HepG2 (cell line): ENCODE measurements around the gene TNS1. TPM values are rescaled to one million over a fixed set of nuclear protein-coding genes. Genes with fewer than 3 reads are reported as not detected.

ENCODE experiments used
- CAMTA2 ChIP-seq: sonication (generic); formaldehyde crosslinking; IDR thresholded peaks from 2 replicates; pipeline ENCODE4 v1.4.0; 2020; ENCODE audit warnings: mild to moderate bottlenecking, missing genetic modification reagents, borderline replicate concordance
- CCDC6 ChIP-seq: sonication (generic); formaldehyde crosslinking; IDR thresholded peaks from 2 replicates; pipeline ENCODE4 v1.8.1; 2022; ENCODE audit warnings: mild to moderate bottlenecking, missing genetic modification reagents, moderate library complexity
- EHMT2 ChIP-seq: fragments of 200-600 bp; sonication (generic); IDR thresholded peaks from 2 replicates; pipeline ENCODE4 v1.7.0; 2017; ENCODE audit warnings: antibody characterized with exemption, low read depth, low read length, borderline replicate concordance
- FOSL2 ChIP-seq: sonication (generic); formaldehyde crosslinking; IDR thresholded peaks from 2 replicates; pipeline ENCODE4 v1.4.0; 2020; ENCODE audit warnings: missing genetic modification reagents
- GATAD2A ChIP-seq: IDR thresholded peaks from 2 replicates; pipeline ENCODE4 v1.6.1; 2016
- HMG20B ChIP-seq: conservative IDR thresholded peaks from 2 replicates; pipeline ENCODE4 v1.6.1; 2016; ENCODE audit warnings: missing genetic modification reagents, missing compliant biosample characterization
- ISX ChIP-seq: sonication (generic); formaldehyde crosslinking; conservative IDR thresholded peaks from 2 replicates; pipeline ENCODE4 v1.5.0; 2020; ENCODE audit warnings: missing genetic modification reagents
- MAFF ChIP-seq: IDR thresholded peaks from 2 replicates; pipeline ENCODE4 v1.6.1; 2011; ENCODE audit warnings: low read depth, low read length, improper control_type of control experiment
- MED13 ChIP-seq: sonication (generic); formaldehyde crosslinking; IDR thresholded peaks from 2 replicates; pipeline ENCODE4 v1.5.0; 2020; ENCODE audit warnings: missing genetic modification reagents
- NONO ChIP-seq, 2 experiments: fragments of 450-650 bp in 1 of 2; sonication (generic) in 1 of 2; formaldehyde crosslinking in 1 of 2; IDR thresholded peaks in 1 of 2; conservative IDR thresholded peaks in 1 of 2; 2 replicates each; pipeline versions ENCODE4 v1.6.1 to v1.8.0; 2017 to 2022; ENCODE audit warnings: mild to moderate bottlenecking in 1 of 2, missing genetic modification reagents in 1 of 2, moderate library complexity in 1 of 2
- PAX8 ChIP-seq: sonication (generic); formaldehyde crosslinking; IDR thresholded peaks from 2 replicates; pipeline ENCODE4 v1.8.0; 2022; ENCODE audit warnings: mild to moderate bottlenecking, missing genetic modification reagents, borderline replicate concordance
- PHF5A ChIP-seq: IDR thresholded peaks from one replicate; pipeline ENCODE4 v1.6.1; 2018; ENCODE audit warnings: low read depth, missing genetic modification reagents; ENCODE audit not compliant: unreplicated experiment
- RORA ChIP-seq: sonication (generic); formaldehyde crosslinking; IDR thresholded peaks from 2 replicates; pipeline ENCODE4 v1.5.0; 2020; ENCODE audit warnings: mild to moderate bottlenecking, missing genetic modification reagents, moderate library complexity
- YEATS4 ChIP-seq: sonication (generic); formaldehyde crosslinking; IDR thresholded peaks from 2 replicates; pipeline ENCODE4 v1.4.0; 2020; ENCODE audit warnings: missing genetic modification reagents, borderline replicate concordance
- ZBTB20 ChIP-seq: sonication (generic); formaldehyde crosslinking; IDR thresholded peaks from 2 replicates; pipeline ENCODE4 v1.8.1; 2023; ENCODE audit warnings: missing genetic modification reagents, low read depth, mild to moderate bottlenecking, borderline replicate concordance
- ZNF7 ChIP-seq: IDR thresholded peaks from 2 replicates; pipeline ENCODE4 v1.6.1; 2016; ENCODE audit warnings: missing biosample characterization, missing genetic modification reagents
- ZNF768 ChIP-seq: sonication (generic); formaldehyde crosslinking; IDR thresholded peaks from 2 replicates; pipeline ENCODE4 v1.4.0; 2020; ENCODE audit warnings: missing genetic modification reagents
- ZNF841 ChIP-seq: sonication (generic); formaldehyde crosslinking; IDR thresholded peaks from 2 replicates; pipeline ENCODE4 v1.8.1; 2023; ENCODE audit warnings: missing genetic modification reagents, borderline replicate concordance
- polyA plus RNA-seq, 8 experiments: library from polyadenylated mRNA; depleted of rRNA in 3 of 8; stranded (reverse) in 7 of 8; unstranded in 1 of 8; fragments of >200 nt; fragmentation: Illumina TruSeq in 4 of 8; extraction: Trizol in 4 of 8; gene quantifications; 2 replicates each; pipeline versions ENCODE4 v1.2.1 to v1.2.3, GENCODE V29; 2011 to 2016; ENCODE audit warnings: low read depth in 4 of 8, missing spikeins in 1 of 8, mixed read lengths in 1 of 8; ENCODE audit not compliant: insufficient read depth in 1 of 8
- total RNA-seq, 5 experiments: library from RNA; depleted of rRNA; stranded (reverse); fragments of >200 nt; fragmentation: Illumina TruSeq; extraction: Trizol; gene quantifications; 2 replicates each; pipeline ENCODE4 v1.2.3, GENCODE V29; 2016; ENCODE audit warnings: low read depth in 1 of 5
- TF ChIP-seq, protein P1 (sequence below): sonication (generic); formaldehyde crosslinking; IDR thresholded peaks from 2 replicates; pipeline ENCODE4 v1.8.0; 2023; ENCODE audit warnings: mild to moderate bottlenecking, missing genetic modification reagents
- TF ChIP-seq, protein P2 (sequence below): sonication (generic); formaldehyde crosslinking; IDR thresholded peaks from 2 replicates; pipeline ENCODE4 v1.5.1; 2020; ENCODE audit warnings: missing genetic modification reagents, mild to moderate bottlenecking, borderline replicate concordance
- TF ChIP-seq, protein P3 (sequence below): sonication (generic); formaldehyde crosslinking; IDR thresholded peaks from 2 replicates; pipeline ENCODE4 v1.5.1; 2020; ENCODE audit warnings: mild to moderate bottlenecking, missing genetic modification reagents
- TF ChIP-seq, protein P4 (sequence below): sonication (generic); formaldehyde crosslinking; conservative IDR thresholded peaks from 2 replicates; pipeline ENCODE4 v1.4.0; 2020; ENCODE audit warnings: missing genetic modification reagents
- TF ChIP-seq, protein P5 (sequence below): sonication (generic); formaldehyde crosslinking; IDR thresholded peaks from 2 replicates; pipeline ENCODE4 v1.4.0; 2020; ENCODE audit warnings: missing genetic modification reagents, low read depth, mild to moderate bottlenecking, borderline replicate concordance

The TNS1 gene
- total and polyA plus RNA-seq, 2 of the 13 experiments (the other 11 are each of a cell fraction or from before 2014, with no cell fraction given), result 1.9 to 118 TPM

DNA sequence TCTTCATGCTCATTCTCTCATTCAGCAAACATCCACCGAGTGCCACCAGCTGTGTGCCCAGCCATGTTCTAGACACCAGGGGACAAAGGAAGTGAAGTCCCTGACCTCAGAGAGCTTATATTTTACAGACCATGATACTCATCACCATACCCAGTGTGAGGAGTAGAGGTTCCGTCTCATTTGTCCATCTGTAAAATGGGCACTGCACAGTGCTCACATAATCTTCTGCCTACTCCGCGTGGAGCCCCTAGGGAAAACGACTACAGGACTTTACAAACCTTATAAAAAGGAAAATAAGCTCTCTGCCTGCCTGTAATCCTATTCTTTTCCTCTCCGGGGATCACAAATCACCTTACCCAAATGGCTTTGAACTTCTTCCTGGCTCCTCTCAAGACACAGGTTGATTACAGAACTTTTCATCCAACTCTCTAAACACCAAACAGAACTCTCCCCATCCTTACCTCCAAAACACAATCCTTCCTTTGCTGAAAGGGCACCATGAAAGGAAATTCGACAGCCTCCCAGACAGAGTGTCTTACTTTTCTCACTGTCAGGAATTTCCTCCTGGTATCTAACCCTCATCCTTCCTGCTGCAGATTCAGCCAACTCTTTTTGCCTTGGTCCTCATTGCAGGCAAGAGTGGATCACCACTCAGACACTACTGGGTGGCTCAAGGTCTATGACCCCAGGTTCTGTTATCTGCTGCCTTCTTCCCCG, 99.5 kb downstream of the TNS1 start (continued):
- TF ChIP-seq EHMT2 (no peak), ZNF7 (0 out of 2 replicates have a peak, but pooled peaks have one; percentile 0), GATAD2A (CRISPR knock-in tag) (no peak), YEATS4 (CRISPR knock-in tag) (no peak), PHF5A (no peak), ZBTB20 (CRISPR knock-in tag) (peak; percentile 89; the same call in 1 of the 2 replicates), CCDC6 (no peak), MAFF (no peak), FOSL2 (0 out of 2 replicates have a peak, but pooled peaks have one; percentile 6), PAX8 (CRISPR knock-in tag) (0 out of 2 replicates have a peak, but pooled peaks have one; percentile 47), RORA (CRISPR knock-in tag) (no peak), HMG20B (0 out of 2 replicates have a peak, but pooled peaks have one; percentile 16), MED13 (no peak), CAMTA2 (CRISPR knock-in tag) (no peak), ZNF768 (CRISPR knock-in tag) (no peak), ISX (CRISPR knock-in tag) (no peak), NONO (IDR thresholded peaks at IDR 0.05) (no peak), NONO (CRISPR knock-in tag; conservative IDR thresholded peaks at IDR 0.05) (0 out of 2 replicates have a peak, but pooled peaks have one; percentile 15), ZNF841 (CRISPR knock-in tag) (no peak)
- TF ChIP-seq, protein P1, sequence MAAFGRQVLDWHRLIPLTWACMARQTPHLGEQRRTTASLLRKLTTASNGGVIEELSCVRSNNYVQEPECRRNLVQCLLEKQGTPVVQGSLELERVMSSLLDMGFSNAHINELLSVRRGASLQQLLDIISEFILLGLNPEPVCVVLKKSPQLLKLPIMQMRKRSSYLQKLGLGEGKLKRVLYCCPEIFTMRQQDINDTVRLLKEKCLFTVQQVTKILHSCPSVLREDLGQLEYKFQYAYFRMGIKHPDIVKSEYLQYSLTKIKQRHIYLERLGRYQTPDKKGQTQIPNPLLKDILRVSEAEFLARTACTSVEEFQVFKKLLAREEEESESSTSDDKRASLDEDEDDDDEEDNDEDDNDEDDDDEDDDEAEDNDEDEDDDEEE (CRISPR knock-in tag), result 0 out of 2 replicates have a peak, but pooled peaks have one; percentile 17
- TF ChIP-seq, protein P2, sequence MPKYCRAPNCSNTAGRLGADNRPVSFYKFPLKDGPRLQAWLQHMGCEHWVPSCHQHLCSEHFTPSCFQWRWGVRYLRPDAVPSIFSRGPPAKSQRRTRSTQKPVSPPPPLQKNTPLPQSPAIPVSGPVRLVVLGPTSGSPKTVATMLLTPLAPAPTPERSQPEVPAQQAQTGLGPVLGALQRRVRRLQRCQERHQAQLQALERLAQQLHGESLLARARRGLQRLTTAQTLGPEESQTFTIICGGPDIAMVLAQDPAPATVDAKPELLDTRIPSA (CRISPR knock-in tag), result 0 out of 2 replicates have a peak, but pooled peaks have one; percentile 30
- TF ChIP-seq, protein P3, sequence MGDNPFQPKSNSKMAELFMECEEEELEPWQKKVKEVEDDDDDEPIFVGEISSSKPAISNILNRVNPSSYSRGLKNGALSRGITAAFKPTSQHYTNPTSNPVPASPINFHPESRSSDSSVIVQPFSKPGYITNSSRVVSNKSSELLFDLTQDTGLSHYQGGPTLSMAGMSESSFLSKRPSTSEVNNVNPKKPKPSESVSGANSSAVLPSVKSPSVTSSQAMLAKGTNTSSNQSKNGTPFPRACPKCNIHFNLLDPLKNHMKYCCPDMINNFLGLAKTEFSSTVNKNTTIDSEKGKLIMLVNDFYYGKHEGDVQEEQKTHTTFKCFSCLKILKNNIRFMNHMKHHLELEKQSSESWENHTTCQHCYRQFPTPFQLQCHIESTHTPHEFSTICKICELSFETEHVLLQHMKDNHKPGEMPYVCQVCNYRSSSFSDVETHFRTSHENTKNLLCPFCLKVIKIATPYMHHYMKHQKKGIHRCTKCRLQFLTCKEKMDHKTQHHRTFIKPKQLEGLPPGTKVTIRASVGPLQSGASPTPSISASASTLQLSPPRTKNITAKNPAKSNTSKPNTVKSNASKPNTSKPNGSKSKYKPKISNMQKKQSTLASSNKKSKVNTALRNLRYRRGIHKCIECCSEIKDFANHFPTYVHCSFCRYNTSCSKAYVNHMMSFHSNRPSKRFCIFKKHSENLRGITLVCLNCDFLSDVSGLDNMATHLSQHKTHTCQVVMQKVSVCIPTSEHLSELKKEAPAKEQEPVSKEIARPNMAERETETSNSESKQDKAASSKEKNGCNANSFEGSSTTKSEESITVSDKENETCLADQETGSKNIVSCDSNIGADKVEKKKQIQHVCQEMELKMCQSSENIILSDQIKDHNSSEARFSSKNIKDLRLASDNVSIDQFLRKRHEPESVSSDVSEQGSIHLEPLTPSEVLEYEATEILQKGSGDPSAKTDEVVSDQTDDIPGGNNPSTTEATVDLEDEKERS, result peak; percentile 96
- TF ChIP-seq, protein P4, sequence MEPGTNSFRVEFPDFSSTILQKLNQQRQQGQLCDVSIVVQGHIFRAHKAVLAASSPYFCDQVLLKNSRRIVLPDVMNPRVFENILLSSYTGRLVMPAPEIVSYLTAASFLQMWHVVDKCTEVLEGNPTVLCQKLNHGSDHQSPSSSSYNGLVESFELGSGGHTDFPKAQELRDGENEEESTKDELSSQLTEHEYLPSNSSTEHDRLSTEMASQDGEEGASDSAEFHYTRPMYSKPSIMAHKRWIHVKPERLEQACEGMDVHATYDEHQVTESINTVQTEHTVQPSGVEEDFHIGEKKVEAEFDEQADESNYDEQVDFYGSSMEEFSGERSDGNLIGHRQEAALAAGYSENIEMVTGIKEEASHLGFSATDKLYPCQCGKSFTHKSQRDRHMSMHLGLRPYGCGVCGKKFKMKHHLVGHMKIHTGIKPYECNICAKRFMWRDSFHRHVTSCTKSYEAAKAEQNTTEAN (CRISPR knock-in tag), result peak; percentile 60
- TF ChIP-seq, protein P5, sequence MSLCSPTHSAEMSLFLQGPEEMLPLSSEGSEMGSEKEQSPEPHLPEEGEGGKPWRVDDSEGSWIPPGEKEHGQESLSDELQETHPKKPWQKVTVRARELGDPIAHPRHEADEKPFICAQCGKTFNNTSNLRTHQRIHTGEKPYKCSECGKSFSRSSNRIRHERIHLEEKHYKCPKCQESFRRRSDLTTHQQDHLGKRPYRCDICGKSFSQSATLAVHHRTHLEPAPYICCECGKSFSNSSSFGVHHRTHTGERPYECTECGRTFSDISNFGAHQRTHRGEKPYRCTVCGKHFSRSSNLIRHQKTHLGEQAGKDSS, result peak; percentile 100
